ENCODE measurements around the gene STRA6.

The STRA6 gene

DNA sequence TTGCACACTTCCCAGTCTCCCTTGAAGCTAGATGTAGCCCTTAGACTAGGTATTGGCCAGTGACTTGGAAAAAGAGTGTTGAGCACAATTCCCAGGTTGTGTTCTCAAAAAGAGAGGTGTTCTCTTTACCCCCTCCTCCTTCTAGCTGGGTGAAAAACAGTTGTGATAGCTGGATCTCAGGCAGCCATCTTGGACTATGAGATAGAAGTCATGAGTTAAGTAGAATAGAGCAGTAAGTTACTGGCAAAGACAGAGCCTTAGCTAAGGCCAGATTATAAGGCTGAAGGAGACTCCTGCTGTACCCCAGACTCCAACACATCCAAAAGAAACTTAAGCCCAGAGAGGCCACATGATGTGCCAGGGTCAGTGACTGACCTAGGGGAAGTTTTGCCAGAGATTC is 8.1 kb upstream of the STRA6 start:
- DNase-seq (ENCODE audit: low spot score) (no peak), ATAC-seq (ENCODE audit: low read depth) (no peak)
- H3K27ac ChIP-seq (ENCODE audit: poor library complexity, severe bottlenecking) = no peak overlapping the region
- peaks cover 19% of the 10 kb centered on the region for H3K4me1 ChIP-seq (ENCODE audit: insufficient read depth, poor library complexity, severe bottlenecking)
- TF ChIP-seq, protein P1, sequence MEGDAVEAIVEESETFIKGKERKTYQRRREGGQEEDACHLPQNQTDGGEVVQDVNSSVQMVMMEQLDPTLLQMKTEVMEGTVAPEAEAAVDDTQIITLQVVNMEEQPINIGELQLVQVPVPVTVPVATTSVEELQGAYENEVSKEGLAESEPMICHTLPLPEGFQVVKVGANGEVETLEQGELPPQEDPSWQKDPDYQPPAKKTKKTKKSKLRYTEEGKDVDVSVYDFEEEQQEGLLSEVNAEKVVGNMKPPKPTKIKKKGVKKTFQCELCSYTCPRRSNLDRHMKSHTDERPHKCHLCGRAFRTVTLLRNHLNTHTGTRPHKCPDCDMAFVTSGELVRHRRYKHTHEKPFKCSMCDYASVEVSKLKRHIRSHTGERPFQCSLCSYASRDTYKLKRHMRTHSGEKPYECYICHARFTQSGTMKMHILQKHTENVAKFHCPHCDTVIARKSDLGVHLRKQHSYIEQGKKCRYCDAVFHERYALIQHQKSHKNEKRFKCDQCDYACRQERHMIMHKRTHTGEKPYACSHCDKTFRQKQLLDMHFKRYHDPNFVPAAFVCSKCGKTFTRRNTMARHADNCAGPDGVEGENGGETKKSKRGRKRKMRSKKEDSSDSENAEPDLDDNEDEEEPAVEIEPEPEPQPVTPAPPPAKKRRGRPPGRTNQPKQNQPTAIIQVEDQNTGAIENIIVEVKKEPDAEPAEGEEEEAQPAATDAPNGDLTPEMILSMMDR (IDR thresholded peaks at IDR 0.05; ENCODE audit: poor library complexity, severe bottlenecking) = no peak
- H3K36me3 ChIP-seq (ENCODE audit: low read depth) = no peaks in the 10 kb centered on the region
- no peak overlapping the region for H3K4me3 ChIP-seq (ENCODE audit: severe bottlenecking)
- H3K9me3 ChIP-seq (ENCODE audit: severe bottlenecking) = no peaks in the 10 kb centered on the region
- H3K27me3 ChIP-seq (ENCODE audit: insufficient read depth, poor library complexity, severe bottlenecking) = no peaks in the 10 kb centered on the region

DNA sequence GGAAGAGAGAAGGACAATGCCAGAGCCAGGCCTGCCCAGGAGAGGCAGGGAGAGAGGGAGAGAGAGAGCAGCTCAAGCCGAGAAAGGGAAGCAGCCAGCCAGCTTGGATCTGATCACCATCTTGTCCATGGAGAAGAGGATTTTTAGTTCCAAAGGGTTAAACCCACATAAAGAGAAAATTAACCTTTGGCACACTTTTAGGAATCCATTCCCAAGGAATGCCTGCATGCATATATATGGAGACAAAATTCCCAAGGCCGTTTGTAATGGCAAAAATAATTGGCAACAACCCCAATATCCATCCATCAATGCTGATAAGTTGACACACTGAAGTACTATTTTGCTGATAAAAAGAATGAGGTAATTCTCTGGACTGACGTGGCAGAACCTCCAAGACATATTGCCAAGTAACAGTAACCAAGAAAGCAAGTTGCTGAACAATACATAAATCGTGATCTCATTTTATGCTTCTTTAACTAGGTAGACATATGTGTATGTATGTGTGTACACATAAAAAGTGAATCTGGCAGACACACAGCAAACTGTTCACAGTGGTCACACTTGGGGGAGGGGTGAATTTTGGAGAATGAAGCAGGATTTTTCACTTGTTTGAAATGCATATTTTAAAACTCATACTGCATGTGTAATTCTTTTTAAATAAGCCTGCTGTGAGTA is 7.5 kb upstream of the STRA6 start:
- Histone ChIP-seq H3K4me1 (ENCODE audit: insufficient read depth, poor library complexity, severe bottlenecking) (peaks cover 13% of the 10 kb centered on the region), H3K27me3 (ENCODE audit: insufficient read depth, poor library complexity, severe bottlenecking) (no peaks in the 10 kb centered on the region)
- no peak for DNase-seq (ENCODE audit: low spot score)

DNA sequence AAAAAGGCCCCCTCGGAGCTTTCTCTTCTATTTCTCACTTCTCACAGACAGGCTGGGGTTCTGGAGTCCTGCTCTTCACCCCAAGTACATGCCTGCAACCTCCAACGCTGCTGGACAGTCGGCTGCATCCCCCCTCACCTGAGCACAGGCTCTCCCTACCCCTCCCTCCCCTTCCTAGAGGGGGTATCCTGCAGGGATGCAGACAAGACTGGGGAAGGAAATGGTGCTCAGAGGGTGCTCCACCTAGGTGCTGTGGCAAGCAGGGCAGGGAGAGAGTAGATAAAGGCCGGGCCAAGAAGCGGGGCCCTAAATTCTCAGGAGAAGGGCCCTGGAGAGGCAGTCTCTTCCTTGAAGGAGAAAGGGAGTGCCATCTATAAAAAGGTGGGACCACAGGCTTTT is 7.0 kb upstream of the STRA6 start:
- TF ChIP-seq, protein P1 (IDR thresholded peaks at IDR 0.05; ENCODE audit: poor library complexity, severe bottlenecking) = no peak
- H3K36me3 ChIP-seq (ENCODE audit: low read depth) = no peaks in the 10 kb centered on the region
- no peak overlapping the region for H3K4me3 ChIP-seq (ENCODE audit: severe bottlenecking)
- H3K9me3 ChIP-seq (ENCODE audit: severe bottlenecking) = no peaks in the 10 kb centered on the region
- ATAC-seq (ENCODE audit: low read depth) = no peak
- no peak for DNase-seq (ENCODE audit: low spot score)
- H3K27me3 ChIP-seq (ENCODE audit: insufficient read depth, poor library complexity, severe bottlenecking) = no peaks in the 10 kb centered on the region
- H3K4me1 ChIP-seq (ENCODE audit: insufficient read depth, poor library complexity, severe bottlenecking) = peaks cover 7% of the 10 kb centered on the region
- no peak overlapping the region for H3K27ac ChIP-seq (ENCODE audit: poor library complexity, severe bottlenecking)

More for the DNA sequence above, 7.5 kb upstream of the STRA6 start:
- ATAC-seq (ENCODE audit: low read depth) = no peak
- Histone ChIP-seq H3K9me3 (ENCODE audit: severe bottlenecking) (no peaks in the 10 kb centered on the region), H3K36me3 (ENCODE audit: low read depth) (no peaks in the 10 kb centered on the region), H3K27ac (ENCODE audit: poor library complexity, severe bottlenecking) (no peak overlapping the region), H3K4me3 (ENCODE audit: severe bottlenecking) (no peak overlapping the region)
- TF ChIP-seq, protein P1 (IDR thresholded peaks at IDR 0.05; ENCODE audit: poor library complexity, severe bottlenecking) = no peak

DNA sequence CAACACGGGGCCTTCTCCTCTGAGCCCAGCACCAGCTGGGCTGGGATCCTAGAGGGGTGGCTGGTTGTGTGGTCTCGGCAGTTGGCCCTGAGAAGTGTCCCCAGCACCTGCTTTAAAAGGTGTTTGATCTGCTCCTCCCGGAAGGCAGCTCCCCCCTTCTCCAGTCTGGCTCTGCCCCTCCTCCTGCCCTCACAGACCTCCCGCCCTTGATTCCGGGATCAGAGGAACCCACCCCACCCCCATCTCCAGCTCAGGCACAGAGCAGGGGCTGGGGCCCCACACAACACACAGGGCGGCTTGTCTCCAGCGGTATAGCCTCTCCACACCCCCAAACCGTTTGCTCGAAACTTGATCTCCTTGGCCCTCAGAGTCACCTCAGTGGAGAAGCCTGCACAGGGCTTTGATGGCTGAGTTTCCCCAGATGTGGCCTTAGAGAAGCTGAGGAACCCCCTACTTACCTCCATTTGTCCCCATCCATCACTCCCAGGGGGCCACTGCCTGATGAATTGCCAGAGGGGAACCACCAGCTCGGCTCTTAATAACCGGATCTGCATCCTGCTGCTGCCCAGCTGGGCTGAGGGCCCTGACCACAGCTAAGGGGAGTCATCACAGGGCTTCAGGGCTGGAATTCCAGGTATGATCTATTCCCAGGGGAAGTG is 6.4 kb upstream of the STRA6 start:
- H3K36me3 ChIP-seq (ENCODE audit: low read depth) = no peaks in the 10 kb centered on the region
- peaks cover 6% of the 10 kb centered on the region for H3K4me1 ChIP-seq (ENCODE audit: insufficient read depth, poor library complexity, severe bottlenecking)
- no peaks in the 10 kb centered on the region for H3K27me3 ChIP-seq (ENCODE audit: insufficient read depth, poor library complexity, severe bottlenecking)
- H3K9me3 ChIP-seq (ENCODE audit: severe bottlenecking) = no peaks in the 10 kb centered on the region
- TF ChIP-seq, protein P1 (IDR thresholded peaks at IDR 0.05; ENCODE audit: poor library complexity, severe bottlenecking) = no peak
- peak; percentile 62 for ATAC-seq (ENCODE audit: low read depth)
- DNase-seq (ENCODE audit: low spot score) = no peak
- no peak overlapping the region for H3K27ac ChIP-seq (ENCODE audit: poor library complexity, severe bottlenecking)
- H3K4me3 ChIP-seq (ENCODE audit: severe bottlenecking) = no peak overlapping the region

DNA sequence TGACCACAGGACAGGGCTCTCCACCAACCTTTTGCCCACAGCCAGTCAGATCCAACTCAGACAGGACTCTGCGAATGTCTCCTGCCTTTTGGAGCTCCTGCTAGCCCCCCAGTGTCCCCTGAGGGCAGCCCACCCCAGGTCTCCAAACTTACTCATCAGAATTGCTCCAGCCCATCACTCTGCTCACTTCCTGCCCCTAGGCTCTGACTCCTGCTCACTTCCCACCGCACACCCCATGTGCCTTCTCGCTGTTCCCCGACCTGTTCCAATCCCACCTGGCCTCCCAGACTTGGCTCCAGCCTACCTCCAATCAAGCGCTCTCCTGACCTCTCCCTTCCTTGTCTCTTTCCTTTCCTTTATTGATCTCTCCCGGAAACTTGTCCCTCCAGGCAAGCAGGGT is 5.9 kb upstream of the STRA6 start:
- ATAC-seq (ENCODE audit: low read depth) (no peak), DNase-seq (ENCODE audit: low spot score) (no peak)
- Histone ChIP-seq H3K4me3 (ENCODE audit: severe bottlenecking) (no peak overlapping the region), H3K36me3 (ENCODE audit: low read depth) (no peaks in the 10 kb centered on the region), H3K9me3 (ENCODE audit: severe bottlenecking) (no peaks in the 10 kb centered on the region), H3K27ac (ENCODE audit: poor library complexity, severe bottlenecking) (no peak overlapping the region), H3K27me3 (ENCODE audit: insufficient read depth, poor library complexity, severe bottlenecking) (no peaks in the 10 kb centered on the region), H3K4me1 (ENCODE audit: insufficient read depth, poor library complexity, severe bottlenecking) (peaks cover 9% of the 10 kb centered on the region)
- TF ChIP-seq, protein P1 (IDR thresholded peaks at IDR 0.05; ENCODE audit: poor library complexity, severe bottlenecking) = no peak

All from RWPE2 (cell line).